HG03039 (cell line): ENCODE results near the gene AMOTL2.

Experiments used
- ATAC-seq: cut with Tn5 transposase; IDR thresholded peaks from one replicate; pipeline ENCODE4 v1.9.1; 2021; ENCODE audit warnings: mild to moderate bottlenecking, moderate library complexity; ENCODE audit not compliant: unreplicated experiment

AMOTL2 gene

DNA sequence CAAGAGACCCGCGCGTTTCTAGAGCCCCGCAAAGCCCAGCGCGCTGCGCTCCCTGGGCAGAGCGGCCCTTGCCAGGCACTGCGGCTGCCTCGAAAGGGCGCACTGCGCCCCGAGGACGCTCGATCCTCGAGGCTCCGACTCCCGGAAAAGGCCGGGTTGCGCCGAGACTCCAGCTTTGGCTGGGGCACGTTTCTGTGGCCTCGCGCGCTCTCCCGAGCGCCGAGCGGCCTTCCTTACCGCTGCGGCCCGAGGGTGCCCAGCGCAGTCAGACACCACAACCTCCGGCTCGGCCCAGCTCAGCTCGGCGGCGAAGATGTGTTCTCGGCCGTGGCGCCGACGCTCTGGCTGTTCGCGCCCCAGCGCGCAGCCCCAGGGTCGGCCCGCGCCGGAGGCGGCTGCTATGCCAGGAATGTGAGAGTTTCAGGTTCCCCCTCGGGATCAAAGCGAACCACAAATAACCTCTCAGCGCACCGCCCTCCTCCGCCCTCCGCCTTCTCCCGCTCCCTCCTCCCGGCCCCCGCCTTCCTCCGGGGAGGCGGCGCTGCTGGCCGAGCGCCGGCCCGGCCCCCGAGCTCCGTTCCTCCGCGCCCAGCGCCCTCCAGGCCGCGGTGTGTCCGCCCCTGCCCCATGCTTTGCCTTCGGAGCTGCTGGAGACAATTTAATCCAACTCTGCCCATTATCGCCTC, at the start of gene AMOTL2:
TSS of gene AMOTL2 (minus strand) at position 343 of the 686 bp plus-strand sequence. CDS start 3,014 bp downstream, outside the sequence.
- ATAC-seq, result no peak

GRCh38 chr3:134423153-134423552, 48.9 kb upstream of the AMOTL2 start:
- ATAC-seq, result no peak

- ATAC-seq, result no peak
These were observed 45.7 kb upstream of the AMOTL2 start for GRCh38 chr3:134419960-134420321.

GRCh38 chr3:134419214-134419959, 45.1 kb upstream of the AMOTL2 start:
- ATAC-seq, result no peak

DNA sequence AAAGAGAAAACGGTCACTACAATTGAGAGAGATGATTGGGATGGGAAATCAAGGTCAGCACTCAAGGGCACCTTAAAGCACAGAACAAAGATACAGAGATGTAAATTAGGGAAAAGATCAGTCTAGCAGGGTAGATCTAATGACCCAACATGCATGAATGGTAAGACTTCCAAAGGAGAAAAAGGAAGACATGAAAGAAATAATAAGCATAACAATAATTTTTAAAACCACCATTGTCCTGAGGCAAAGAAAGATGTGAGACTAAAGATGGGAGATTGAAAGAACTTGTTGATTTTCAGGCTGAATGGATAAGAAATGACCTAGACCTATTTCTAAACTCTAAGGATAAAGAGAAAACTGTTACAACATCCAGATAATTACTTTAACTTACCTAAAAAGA, 34.8 kb upstream of the AMOTL2 start:
- no peak for ATAC-seq

DNA sequence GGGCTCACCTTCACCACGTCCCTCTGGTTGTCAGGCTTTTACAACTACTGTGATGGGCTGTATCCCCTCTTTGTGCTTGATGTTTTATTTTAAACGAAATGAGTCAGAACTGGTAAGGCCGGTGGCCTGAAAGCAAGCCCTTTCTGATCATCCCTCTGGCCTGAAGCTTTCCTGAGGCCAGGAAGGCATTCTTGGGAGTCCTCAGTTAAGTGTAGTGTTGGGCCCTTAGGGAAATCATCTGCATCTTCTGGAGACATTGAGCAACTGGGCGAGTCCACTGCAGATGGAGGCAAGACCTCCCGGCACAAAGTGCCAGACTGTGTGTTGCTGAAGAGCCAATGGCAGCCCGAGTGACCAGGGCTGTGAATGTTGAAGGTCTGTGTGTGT, 33.0 kb upstream of the AMOTL2 start:
- ATAC-seq, result no peak

DNA sequence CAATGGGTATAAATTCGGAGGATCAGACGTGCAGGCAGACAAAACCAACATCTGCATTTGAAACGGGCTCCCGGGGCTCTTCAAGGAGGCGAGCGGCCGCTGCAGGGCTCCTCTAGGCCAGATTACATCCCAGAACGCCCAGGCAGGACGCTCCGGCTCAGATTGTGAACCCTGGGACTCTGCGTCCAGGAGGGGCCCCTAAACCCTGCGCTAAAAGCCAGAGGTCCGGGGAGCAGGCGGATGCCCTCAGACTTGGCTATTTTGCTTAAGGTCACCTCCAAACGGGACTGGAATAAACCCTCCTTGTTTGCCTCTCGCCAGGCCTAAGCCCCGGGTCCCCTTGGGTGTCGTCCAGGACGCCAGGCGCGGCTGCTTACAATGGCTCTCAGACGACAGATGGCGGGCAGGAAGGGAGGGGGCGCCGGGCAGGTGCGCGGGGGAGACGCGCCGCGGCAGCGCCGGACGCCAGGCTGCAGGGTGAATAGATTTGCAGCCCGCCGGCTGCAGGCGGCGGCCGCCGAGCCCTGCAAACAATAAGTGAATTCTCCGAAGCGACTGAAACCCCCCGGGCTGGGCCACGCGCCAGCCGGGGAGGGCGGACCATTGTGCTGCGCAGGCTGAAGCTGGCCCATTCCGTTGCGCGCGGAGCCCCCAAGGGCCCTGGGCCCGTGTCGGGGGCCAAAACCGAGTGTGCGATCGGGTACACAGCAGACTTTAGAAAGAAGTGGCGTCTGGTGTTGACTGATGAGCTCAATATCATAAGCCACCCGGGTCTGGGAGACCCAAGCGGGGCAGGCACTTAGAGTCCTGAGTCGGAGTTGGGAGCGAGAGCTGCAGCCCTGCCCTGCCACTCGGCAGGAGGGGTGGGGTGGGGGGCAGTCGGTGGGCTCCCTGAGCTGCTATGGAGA, 32.3 kb upstream of the AMOTL2 start:
- no peak for ATAC-seq

DNA sequence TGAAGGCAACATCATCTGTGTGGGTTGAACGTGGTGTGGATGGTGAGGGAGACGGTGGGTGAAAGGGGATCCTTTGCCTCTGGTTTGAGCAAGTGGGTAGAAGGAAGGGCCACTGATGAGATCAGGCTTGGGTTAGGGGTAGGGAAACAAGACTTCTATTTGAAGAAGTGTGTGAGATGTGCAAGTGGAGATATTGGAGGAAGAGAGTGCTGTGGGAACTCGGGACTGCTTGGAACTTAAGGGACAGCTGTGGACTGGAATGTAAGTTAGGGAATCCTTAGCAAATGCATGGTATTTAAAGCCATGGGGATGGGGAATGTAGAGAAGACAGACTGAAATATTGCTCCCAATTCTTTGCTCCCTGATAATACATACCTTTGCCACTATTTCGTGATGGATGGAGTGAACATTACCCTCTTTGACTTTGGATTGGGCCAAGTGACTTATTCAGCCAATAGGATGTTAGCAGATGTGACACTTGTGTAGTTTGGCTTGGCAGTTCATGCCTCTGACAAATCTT, 30.2 kb upstream of the AMOTL2 start:
- no peak for ATAC-seq

DNA sequence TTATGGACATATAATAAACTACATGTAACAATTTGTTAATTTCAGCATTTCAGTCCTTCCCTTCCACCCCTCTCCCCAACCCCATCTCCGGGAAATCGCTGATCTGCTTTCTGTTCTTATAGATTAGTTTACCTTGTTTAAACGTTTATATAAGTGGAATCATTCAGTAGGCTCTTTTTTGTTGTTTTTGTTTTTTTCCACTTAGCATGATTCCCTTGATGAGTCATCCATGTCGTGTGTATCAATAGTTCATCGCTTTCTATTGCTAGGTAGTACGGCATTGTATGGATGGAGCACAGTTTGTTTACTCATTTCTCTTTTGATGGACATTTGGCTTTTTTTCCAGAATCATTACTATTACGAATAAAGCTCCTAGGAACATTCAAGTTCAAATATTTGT, 23.5 kb upstream of the AMOTL2 start:
- ATAC-seq, result no peak

DNA sequence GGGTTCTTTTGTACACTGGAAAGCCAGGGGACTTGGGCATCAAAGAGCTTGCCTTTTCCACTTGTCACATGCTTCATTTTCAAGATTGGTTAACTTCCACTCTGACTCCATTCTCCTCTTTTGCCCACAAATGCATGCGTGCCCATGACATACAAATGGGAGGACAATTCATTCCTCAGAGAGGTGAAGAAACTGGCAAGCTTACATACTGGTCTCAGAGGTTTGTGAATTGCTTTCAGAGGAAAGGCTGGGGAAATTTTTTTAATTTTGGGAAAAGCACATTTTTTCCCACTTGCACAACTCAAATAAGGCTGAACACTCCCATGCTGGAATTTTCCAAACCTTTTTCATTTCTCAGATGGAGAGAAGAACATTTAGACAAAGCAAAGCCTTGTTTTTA, 20.9 kb upstream of the AMOTL2 start:
- ATAC-seq, result no peak

DNA sequence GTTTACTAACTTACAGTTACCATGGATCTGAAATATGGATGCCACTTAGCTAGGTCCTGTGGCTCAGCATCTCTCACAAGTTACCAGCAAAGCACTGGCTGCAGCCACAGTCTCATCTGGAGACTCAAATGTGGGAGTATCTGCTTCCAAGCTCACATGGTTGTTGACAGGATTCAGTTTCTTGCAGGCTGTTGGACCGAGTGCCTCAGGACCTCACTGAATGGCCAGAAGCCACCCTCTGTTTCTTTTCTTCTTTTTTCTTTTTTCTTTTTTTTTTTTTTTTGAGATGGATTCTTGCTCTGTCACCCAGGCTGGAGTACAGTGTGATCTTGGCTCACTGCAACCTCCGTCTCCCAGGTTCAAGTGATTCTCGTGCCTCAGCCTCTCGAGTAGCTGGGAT, 20.1 kb upstream of the AMOTL2 start:
- ATAC-seq, result no peak

- ATAC-seq, result no peak
These were observed 18.8 kb upstream of the AMOTL2 start for GRCh38 chr3:134393074-134393473.

- ATAC-seq, result no peak
These were observed 18.2 kb upstream of the AMOTL2 start for GRCh38 chr3:134392336-134392983.

DNA sequence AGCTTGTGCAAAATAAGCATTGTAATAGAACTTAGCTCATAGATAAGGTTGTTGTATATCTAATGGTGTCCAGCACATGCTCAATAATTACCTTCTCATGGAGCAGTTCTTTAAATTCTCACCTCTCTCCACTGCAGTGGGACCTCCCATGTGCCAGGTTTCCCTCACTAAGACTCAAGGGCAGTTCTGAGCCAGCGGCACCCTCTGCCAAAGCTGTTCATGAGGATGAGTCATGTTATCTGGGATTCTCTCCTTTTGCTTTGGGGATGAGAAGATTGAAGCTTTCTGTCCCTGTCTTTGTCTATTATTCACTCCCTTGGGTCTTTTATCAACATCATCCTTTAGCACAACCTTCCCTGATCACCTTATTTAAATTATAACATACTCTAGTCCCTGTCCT, 15.6 kb upstream of the AMOTL2 start:
- ATAC-seq, result no peak

DNA sequence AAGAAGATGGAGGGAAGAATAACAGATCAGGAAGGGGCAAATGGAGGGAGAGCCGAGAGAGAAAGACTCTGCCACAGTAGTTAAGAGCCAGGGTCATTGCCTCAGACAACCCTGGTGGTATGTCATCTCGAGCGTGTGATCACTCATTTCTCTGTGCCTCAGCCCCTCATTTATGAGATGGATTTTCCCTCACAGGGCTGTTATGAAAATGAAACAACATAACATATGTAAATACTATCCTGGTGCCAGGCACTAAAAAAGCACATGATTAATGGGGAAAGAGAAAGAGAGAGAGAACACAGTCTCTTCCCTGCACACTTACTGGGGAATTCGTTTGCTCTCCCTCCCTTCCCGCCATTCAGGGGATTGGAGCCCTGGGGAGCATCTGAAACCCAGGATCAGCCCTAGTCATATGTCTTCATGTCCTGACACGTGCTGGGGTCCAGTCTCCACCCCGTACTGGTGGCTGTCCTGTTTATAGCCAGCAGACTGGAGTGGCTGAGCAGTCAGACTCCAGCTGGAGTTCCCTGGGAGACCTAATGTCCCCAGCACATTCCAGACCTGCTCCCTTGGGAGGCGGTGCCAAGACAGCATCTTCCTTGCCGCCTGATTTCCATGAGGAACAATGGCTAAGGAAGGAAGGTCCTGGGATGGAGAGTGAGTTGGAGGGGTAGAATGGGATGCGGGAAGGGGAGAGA, 14.7 kb upstream of the AMOTL2 start:
- no peak for ATAC-seq

DNA sequence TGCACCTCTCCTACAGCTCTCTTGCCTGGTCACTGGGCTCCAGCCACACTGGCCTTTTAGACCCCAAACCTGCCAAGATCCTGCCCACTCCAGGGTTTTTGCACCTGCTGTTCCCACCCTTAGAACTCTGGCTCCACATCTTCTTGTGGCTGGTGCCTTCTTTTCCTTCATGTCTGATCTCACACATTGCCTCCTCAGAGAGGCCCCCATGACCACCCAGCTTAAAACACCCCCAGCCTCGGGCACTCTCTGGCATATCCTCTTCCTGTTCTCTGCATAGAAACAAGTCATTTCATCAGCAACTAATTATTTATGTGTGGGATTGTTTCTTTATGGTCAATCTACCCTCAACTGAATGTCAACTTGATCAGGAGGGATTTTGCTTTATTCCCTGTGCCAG, 14.0 kb upstream of the AMOTL2 start:
- no peak for ATAC-seq

DNA sequence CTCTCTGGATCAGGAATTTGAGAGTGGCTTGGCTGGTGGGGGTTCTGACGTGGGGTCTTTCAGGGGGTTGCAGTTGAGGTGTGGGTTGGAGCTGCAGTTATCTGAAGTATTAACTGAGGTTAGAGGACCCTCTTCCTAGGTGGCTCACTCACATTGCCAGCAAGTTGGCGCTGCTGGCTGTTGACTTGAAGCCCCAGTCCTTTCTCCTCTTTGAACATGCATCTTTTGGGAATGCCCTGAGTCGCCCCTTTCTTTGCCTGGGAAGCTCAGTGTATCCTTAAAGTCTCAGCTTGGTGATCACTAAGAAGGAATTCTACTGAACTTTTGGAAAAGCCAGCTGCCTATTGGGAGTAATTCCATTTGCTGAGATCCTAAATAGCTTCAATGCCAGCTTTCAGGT, 13.0 kb upstream of the AMOTL2 start:
- no peak for ATAC-seq

DNA sequence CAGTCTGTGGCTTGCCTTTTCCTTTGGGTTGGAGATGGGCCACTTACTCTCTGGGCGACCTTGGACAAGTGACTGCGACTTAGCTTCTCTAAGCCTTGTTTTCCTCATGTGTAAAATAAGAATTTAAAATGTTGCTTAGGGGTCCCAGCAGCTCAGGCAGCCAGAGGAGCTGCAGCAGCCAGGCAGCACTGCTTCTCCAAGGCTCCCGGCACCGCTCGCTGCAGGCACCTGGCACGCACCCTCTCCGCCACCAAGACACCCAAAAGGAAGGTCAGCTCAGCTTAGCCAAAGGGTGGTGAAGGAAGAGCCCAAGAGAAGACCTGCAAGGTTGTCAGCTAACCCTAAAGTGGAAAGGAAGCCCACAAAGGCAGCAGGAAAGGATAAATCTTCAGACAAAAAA, 10.7 kb upstream of the AMOTL2 start:
- no peak for ATAC-seq

GRCh38 chr3:134381831-134382442, 7.7 kb upstream of the AMOTL2 start:
- no peak for ATAC-seq

GRCh38 chr3:134381076-134381475, 6.8 kb upstream of the AMOTL2 start:
- ATAC-seq, result no peak
